T-helper 1 cell (primary cell): Measurements from ENCODE around the gene UNC80.

Experiments used
- DNase-seq, 5 donors: peaks; one replicate each; pipeline ENCODE4 v3.0.0-alpha.2; 2012 to 2020

UNC80 gene

GRCh38 chr2:209817844-209818271, 46.2 kb downstream of the UNC80 start:
- DNase-seq, result no peak

DNA sequence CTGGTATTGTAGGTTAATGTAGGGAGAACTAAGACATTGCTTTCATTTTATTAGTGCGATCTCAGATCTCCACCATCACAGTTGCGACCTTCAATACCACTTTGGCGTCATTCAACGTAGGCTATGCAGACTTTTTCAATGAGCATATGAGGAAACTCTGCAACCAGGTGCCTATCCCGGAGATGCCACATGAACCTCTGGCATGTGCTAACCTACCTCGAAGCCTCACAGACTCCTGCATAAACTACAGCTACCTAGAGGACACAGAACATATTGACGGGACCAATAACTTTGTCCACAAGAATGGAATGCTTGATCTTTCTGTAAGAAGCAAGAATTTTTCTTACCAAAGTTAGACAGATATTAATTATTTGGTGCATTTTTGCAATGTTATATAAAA, 47.3 kb downstream of the UNC80 start:
- DNase-seq, result no peak

DNA sequence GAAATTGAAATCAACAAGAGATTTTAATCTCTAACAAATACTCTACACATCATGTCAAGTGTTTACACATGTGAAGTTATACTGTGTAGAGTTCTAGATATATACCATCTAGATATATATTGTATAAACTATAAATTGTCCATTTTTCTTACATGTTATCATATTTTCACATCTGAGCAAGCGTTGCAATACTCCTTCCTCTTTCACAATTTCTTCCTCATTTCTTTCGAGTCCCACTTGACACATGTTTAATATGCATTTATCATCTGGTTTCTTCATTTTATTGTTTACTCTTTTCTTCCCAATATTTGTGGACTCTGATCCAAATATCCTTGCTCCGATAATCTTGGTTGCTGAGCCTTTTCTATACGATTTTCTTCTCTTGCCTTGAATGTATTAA, 50.2 kb downstream of the UNC80 start:
- no peak for DNase-seq

DNA sequence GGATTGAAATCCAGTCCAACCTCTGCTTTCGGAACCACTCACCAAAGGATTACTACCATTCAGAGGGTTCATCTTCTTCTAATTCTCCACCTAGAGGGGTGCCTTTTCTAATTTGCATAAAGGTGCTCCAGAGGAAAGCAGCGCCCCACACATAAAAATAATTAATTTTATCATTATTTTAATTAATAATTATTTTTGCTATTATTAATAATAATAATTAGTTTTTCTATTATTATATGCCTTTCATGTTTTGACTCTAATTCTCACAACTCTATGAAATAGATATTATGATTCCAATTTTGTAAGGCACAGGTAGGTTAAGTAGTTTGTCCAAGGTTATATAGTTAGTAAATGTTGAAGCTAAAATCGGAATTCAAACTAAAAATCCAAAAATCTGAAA, 51.9 kb downstream of the UNC80 start:
- no peak for DNase-seq

DNA sequence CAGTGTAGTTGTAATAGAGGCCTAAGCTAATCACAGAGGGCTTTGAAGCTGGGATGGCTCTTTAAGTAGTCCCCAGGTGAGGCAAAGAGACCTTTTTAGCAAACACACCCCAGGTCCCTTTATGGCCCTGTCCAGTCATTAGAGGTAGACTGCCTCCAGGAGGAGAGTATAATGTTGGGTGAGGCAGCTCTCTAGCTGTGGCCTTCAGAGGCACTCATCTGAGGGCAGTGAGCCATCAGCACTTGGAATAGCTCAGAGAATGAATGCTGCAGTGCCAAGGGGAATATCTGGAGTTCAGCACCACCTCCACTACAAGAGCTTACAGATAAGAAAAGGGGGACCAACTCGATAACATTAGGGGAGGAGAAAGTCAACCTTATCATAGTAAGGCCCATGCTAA, 52.8 kb downstream of the UNC80 start:
- DNase-seq, result no peak

DNA sequence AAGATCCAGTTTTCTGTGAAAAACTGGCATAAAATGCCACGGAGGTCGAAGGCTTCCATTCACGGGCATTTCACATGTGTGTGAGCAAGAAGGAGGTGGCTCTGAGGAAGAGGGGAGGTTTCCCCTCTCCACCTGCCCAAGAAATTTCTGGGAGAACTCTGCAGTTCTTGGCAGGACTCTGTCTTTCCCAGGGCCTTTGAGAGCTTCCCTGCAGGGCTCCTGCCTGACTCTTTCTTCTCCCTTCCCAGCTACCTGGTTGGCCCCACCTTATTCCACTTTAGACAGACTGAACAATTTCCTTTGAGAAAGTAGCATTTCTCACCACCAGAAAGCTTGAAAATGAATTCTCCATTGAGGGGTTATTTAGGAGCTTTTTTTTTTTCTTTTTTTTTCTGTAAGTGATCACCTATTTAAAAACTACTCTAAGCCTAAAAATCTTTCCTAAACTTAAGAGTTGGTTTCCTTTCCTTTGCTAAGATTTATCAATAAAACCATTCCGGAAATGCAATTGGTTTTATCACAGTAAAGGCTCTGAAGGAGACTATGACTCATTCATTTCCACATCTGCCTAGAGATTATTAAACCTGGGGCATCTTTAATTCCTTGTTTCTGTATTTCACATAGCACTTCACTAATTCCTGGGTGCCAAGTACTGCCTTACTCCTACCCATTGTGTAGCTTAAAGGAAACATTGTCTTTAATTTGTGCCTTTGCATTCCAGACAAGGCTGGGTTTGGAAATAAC, 59.3 kb downstream of the UNC80 start:
- DNase-seq, result no peak

DNA sequence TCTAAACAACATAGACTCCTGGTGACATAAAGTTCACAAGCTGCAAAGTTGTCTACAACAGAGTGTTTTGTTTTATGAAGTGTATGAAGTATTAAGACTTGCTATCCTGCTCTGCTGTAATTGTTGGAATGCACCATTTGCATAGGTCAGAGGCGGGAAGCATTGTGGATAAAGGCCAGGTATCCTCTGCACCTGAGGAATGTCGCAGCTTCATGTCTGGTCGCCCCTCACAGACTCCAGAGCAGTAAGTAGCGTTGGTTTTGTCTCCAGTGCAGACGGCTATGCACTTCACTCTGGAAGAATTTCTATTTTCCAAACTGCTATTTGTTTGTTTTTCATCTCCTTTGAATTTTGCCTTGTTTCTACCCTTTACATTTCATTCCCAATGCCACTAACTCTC, 63.1 kb downstream of the UNC80 start:
- no peak for DNase-seq

GRCh38 chr2:209840434-209840833, 68.8 kb downstream of the UNC80 start:
- DNase-seq, result no peak

- no peak for DNase-seq
Observed at GRCh38 chr2:209845666-209846065, 74.0 kb downstream of the UNC80 start.

- DNase-seq, result no peak
Observed at GRCh38 chr2:209864716-209865295, 93.2 kb downstream of the UNC80 start.

DNA sequence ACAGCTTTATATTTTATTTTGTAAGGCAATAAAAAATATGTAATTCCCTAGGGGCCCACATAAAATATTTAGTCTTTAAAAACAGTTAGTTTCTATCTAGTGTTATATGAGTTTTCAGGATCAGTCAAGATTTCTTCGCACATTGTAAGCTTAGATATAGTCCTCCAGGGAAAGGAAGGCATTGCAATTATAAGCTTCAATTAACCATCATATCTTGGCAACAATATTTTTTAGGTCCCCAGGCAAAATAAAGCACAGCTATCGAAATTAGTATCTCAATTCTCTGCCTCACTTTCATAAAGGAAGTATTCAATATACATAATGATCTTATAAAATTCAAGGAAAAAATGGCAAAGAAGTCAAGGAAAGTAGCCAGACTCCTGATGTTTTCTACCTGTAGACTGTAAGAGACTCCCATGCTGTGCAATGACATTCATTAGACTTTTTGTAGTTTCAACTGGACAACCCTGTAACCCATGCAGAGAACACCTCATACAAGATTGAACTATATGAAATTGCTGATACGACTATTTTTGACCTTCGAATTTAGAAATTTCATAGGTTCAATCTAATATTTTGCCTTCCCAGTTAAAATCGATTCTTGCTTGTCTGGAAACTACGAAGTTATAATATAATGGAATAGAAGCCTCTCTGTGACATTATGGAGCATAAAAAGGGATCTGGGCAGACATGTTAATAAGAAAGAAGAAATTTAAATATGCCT, 96.8 kb downstream of the UNC80 start:
- no peak for DNase-seq

DNA sequence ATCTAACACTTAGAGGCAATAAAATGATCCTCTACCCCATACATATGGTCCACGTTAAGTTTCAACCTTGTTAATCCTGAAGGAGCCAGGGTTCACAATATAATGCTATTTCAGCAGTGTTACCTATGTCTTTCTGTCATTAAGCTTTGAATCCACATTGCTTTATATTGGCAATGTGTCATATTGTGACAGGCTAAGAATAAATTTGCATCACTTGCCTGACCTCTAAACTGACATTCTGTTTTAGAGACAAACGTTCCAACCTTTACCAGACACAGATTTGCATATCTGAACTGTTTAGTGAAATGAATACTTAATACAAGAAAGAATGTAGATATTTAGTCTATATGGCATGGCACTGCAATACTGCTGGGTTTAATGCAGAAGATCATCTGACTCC, 98.4 kb downstream of the UNC80 start:
- no peak for DNase-seq

DNA sequence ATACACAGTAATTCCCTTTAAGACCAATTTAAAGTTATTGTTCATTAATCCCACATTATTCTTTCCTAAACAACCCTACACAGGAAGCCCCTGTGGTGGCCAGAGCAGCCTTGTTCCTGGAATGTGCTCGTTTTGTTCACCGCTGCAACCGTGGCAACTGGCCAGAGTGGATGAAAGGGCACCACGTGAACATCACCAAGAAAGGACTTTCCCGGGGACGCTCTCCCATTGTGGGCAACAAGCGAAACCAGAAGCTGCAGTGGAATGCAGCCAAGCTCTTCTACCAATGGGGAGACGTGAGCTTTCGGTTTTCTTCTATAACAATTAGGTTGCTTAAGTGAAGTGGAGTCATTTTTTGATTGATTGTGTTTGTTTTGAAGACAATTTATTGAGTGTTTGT, 101.0 kb downstream of the UNC80 start:
- DNase-seq, result no peak

DNA sequence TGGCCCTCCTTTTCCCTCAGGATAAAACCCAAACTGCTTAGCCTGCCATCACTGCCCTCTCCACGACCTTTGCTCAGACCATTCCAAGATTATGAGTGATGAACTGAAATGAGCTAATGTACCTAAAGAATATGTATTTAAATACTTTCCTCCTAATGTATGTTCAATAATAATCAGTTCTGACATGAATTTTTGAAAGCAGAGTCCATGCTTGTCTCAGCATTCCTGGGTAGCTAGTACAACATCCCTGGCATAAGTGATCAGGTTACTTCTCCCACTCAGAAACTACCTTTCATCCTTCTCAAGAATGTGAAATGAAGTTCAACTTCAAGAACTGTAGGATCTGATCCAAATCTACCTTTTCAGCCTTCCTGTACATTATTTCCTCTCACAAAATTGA, 103.6 kb downstream of the UNC80 start:
- no peak for DNase-seq

DNA sequence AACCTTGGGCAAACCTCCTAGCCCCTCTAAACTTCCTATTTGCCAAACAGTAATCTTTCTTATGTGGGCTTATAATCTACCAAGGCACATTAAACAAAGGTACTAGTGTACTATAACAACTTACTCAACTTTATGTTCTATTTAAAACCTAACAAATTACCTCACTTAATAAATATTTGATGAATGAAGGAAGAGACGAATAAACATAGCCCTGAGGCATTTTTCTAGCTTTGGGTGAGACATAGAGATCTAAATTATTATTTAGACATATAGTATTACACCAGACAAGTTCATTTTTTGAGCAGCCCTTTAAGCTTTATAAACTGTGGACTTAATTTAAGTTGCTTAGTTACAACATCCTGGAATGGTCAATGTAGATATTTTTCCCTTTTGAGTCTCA, 104.6 kb downstream of the UNC80 start:
- no peak for DNase-seq

GRCh38 chr2:209878701-209879100, 107.1 kb downstream of the UNC80 start:
- DNase-seq, result no peak

- no peak for DNase-seq
Observed at GRCh38 chr2:209900638-209901037, 129.0 kb downstream of the UNC80 start.

DNA sequence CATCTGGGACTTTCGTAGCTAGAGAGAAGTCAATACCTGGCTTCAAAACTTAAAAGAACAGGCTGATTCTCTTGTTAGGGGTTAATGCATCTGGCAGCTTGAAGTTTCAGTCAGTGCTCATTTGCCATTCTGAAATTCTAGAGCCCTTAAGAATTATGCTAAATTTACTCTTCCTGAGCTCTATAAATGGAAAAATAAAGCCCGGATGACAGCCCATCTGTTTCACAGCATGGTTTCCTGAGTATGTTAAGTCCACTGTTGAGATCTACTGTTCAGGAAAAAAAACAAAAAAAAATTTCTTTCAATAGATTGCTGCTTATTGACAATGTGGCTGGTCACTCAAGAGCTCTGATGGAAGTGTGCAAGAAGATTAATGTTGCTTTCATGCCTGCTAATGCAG, 129.5 kb downstream of the UNC80 start:
- DNase-seq, result no peak

DNA sequence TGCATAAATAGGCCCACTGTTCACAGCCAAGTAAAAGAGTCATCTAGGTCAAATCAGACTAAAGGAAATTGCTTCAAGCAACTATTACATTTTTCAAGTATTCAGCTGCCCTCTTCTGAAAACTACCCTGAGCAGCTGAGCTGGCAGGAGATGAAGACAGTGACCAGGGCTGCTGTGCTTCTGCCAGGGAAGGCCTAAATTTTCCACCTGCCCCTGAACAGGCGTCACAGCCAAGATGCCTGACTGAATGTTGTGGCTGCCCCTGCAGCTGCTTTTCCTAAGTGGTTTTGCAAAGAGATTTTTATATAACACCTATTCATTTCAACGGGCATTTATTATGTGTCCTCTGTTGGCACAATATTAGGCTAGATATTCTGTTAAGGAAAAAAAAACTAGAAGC, 134.1 kb downstream of the UNC80 start:
- DNase-seq, result no peak

DNA sequence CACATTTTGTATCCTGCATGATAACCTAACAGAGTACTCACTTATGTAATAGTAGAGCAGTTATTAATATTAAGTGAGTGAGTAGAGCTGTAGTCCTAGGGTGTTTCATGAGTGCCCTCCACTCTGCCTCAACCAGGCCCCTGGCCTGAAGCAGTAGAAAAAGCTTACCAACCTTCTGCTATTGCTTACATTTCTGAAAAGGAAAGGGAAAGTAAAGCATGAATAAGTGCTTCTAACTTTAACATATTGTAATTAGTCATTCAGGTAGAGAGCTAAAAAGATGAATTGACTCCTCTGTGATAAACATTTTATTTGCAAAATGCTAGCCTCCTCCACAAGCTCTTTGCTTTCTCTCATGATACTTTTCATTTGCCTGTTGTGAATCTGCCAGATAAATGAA, 136.1 kb downstream of the UNC80 start:
- no peak for DNase-seq

DNA sequence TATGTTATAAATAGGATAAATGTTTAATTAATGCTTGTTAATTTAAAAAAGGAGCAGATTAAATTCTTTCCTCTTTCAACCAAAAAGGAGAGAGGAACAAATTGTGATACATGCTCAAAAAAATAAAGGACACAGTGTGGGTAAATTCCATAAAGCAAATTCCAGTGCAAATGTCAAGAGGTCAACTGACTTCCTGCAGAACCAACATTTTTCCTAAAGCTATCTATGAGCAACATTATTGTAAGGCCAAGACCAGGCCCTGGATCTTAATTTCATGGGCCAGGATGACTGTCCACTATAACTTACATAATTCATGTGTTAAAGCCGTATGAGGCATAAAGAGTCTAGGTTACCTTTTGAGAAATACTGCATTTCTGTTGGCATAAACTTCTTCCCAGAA, 136.9 kb downstream of the UNC80 start:
- no peak for DNase-seq

DNA sequence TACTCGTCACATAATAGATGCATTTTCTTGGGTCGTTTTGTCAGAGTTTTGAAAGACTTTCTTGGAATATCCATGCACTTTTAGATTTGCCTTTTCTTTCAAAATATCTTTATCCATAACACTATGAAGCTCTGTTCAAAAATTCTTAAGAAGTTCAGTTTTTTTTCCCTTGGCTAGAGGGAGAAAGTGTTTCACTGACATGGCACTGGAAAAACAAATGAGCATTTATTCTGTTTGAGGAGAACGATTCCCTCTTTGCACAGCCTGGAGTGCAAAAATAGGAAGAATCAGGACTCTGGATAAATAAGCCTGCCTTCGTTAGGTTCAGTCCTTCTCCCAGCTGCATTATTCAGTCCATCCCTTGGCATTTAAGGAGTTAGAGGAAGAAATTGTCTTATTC, 139.9 kb downstream of the UNC80 start:
- DNase-seq, result no peak

DNA sequence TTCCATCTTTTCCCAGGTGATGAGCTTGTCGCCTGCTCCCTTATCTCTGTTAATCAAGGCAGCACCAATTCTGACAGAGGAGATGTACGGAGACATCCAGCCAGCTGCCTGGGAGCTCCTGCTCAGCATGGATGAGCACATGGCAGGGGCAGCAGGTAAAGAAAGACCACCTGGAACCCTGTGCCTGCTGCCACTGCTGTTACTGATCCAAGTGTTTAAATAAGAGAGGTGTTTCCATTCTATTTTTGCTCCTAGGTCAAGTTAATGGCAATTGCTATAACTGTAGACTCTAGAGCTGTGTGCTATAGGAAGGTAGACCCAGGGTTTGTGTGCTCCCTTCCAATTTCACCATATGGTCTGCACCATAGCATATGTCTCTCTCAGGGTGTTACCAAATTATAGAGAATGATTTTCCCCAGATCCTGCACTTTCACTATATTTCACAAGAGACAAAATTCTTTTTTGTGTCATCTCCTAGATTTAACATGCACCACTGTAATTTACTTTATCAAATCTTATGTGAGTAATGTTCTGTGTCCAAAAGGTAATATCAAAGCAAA, 142.2 kb downstream of the UNC80 start:
- DNase-seq, result no peak
